GM18951 (cell line): Measurements from ENCODE around the gene TSNAX.

Experiments
- POLR2A ChIP-seq: IDR thresholded peaks from 4 replicates; pipeline ENCODE4 v1.6.1; 2011; ENCODE audit warnings: mild to moderate bottlenecking; ENCODE audit not compliant: insufficient read length, insufficient read depth; ENCODE audit errors: extremely low read depth
- in situ Hi-C: fragments of 300-500 bp; cut with MboI; formaldehyde crosslinking; loops from one replicate; pipeline ENCODE4 v1.12.0; 2022; ENCODE audit warnings: low sequenced_read_pairs, mixed read lengths, inconsistent platforms; ENCODE audit not compliant: unreplicated experiment

Gene TSNAX

GRCh38 chr1:231507476-231508355 lies 20.8 kb upstream of the TSNAX start:
- in situ Hi-C loops = no loop called here

GRCh38 chr1:231508497-231508896 lies 20.0 kb upstream of the TSNAX start:
- TF ChIP-seq POLR2A = no peak
- in situ Hi-C loops = no loop called here

More at GRCh38 chr1:231507476-231508355, 20.8 kb upstream of the TSNAX start:
- TF ChIP-seq POLR2A = no peak

- no peak for TF ChIP-seq POLR2A
- in situ Hi-C loops = no loop called here
Measured at GRCh38 chr1:231508941-231509340, 19.5 kb upstream of the TSNAX start.

- in situ Hi-C loops = no loop called here
- no peak for TF ChIP-seq POLR2A
Measured at GRCh38 chr1:231512147-231512698, 16.2 kb upstream of the TSNAX start.

GRCh38 chr1:231515748-231516147 lies 12.7 kb upstream of the TSNAX start:
- TF ChIP-seq POLR2A = no peak
- in situ Hi-C loops = no loop called here

GRCh38 chr1:231517076-231517475 lies 11.4 kb upstream of the TSNAX start:
- in situ Hi-C loops = no loop called here
- no peak for TF ChIP-seq POLR2A

GRCh38 chr1:231518485-231519034 lies 9.9 kb upstream of the TSNAX start:
- TF ChIP-seq POLR2A = no peak
- in situ Hi-C loops = no loop called here

GRCh38 chr1:231519166-231519565 lies 9.3 kb upstream of the TSNAX start:
- TF ChIP-seq POLR2A = no peak
- in situ Hi-C loops = no loop called here

- in situ Hi-C loops = no loop called here
- no peak for TF ChIP-seq POLR2A
Measured at GRCh38 chr1:231522038-231522437, 6.4 kb upstream of the TSNAX start.

GRCh38 chr1:231522931-231523642 lies 5.4 kb upstream of the TSNAX start:
- no peak for TF ChIP-seq POLR2A
- in situ Hi-C loops = no loop called here

GRCh38 chr1:231523816-231524215 lies 4.7 kb upstream of the TSNAX start:
- in situ Hi-C loops = no loop called here
- TF ChIP-seq POLR2A = no peak

GRCh38 chr1:231526536-231526935 lies 1.9 kb upstream of the TSNAX start:
- in situ Hi-C loops = no loop called here
- no peak for TF ChIP-seq POLR2A

- no peak for TF ChIP-seq POLR2A
- in situ Hi-C loops = no loop called here
Measured at GRCh38 chr1:231527586-231528171, 790 bp upstream of the TSNAX start.
